H54 (cell line): ENCODE results near the gene LENG9.

Experiments used
- DNase-seq: peaks from one replicate; pipeline ENCODE4 v3.0.0; 2011; ENCODE audit warnings: low spot score, mixed read lengths; ENCODE audit not compliant: insufficient read length
- FAIRE-seq: peaks from 3 replicates; lab custom pipeline; 2011; peaks lifted over from hg19 to GRCh38; lab: Jason Lieb, UNC
- POLR2A ChIP-seq: IDR thresholded peaks from 2 replicates; pipeline ENCODE4 v1.6.1; 2011; ENCODE audit warnings: low read depth, mild to moderate bottlenecking, low read length

The LENG9 gene

DNA sequence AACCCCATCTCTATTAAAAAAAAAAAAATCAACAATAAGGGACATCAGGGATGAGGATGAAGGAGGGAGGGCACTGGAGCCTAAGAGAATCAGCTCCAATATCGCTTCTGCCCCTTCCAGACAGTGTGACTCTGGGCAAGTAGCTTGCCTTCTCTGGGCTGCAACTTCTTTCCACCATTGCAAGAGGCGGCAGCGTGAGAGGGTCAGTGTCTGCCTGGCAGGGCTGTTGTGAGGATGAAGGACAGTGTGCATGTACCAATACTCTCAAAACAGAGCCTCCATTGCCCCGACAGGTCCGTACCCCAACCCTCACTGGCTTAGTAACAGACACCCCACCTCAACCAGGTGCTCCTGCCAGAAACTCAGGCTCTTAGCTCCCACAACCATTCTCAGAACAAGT is 29.9 kb downstream of the LENG9 start:
- no peak for TF ChIP-seq POLR2A
- FAIRE-seq (no peak), DNase-seq (no peak)

GRCh38 chr19:54432144-54432738 is 31.3 kb downstream of the LENG9 start:
- FAIRE-seq (no peak), DNase-seq (no peak)
- TF ChIP-seq POLR2A: no peak

- DNase-seq (no peak), FAIRE-seq (no peak)
- TF ChIP-seq POLR2A: no peak
Measured at GRCh38 chr19:54431255-54431838, 32.2 kb downstream of the LENG9 start.

DNA sequence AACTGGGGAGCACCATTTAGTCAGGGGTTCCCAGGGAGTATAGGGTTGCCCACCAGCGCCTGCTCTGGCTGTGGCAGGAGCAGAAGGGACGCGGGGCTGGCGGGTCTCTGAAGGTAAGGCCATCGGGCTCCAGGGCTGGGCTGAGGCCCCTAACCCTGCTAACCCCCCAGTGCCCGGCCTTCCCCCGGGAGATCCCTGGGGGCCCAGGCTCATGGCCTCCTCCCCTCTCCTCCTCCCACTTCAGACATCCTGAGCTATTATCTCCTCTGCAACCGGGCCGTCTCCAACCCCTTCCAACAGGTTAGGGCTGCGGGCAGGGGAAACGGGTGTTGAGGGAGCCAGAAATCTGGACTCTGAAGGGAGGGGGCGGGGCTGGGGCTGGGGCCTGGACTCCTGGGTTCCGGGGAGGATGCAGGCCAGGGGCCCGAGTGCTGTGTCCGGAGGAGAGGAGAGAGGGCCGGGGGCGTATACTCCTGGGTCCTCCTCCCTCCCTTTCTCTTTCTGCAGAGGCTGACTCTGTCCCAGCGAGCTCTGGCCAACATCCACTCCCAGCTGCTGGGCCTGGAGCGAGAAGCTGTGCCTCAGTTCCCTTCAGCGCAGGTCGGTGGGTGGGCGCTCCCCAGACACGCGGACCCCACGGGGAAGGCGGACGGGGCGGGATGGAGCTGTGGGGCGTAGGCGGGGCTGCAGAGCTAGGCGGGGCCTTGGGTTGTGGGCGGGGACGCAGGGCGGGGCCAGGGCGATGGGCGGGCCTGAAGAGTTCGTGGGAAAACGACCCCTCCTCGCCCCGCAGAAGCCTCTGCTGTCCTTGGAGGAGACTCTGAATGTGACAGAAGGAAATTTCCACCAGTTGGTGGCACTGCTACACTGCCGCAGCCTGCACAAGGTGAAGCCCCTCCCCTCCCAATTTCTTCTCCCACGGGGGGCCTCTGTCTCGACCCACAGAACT is 33.0 kb downstream of the LENG9 start:
- DNase-seq (no peak), FAIRE-seq (no peak)

GRCh38 chr19:54429545-54430227 is 33.9 kb downstream of the LENG9 start:
- no peak for DNase-seq
- no peak for FAIRE-seq
- TF ChIP-seq POLR2A: no peak

More for the DNA sequence above, 33.0 kb downstream of the LENG9 start:
- no peak; the same call in 1 of the 2 replicates for TF ChIP-seq POLR2A

GRCh38 chr19:54429176-54429495 is 34.4 kb downstream of the LENG9 start:
- DNase-seq: no peak
- 0 out of 2 replicates have a peak, but pooled peaks have one; percentile 7 for TF ChIP-seq POLR2A
- no peak for FAIRE-seq

DNA sequence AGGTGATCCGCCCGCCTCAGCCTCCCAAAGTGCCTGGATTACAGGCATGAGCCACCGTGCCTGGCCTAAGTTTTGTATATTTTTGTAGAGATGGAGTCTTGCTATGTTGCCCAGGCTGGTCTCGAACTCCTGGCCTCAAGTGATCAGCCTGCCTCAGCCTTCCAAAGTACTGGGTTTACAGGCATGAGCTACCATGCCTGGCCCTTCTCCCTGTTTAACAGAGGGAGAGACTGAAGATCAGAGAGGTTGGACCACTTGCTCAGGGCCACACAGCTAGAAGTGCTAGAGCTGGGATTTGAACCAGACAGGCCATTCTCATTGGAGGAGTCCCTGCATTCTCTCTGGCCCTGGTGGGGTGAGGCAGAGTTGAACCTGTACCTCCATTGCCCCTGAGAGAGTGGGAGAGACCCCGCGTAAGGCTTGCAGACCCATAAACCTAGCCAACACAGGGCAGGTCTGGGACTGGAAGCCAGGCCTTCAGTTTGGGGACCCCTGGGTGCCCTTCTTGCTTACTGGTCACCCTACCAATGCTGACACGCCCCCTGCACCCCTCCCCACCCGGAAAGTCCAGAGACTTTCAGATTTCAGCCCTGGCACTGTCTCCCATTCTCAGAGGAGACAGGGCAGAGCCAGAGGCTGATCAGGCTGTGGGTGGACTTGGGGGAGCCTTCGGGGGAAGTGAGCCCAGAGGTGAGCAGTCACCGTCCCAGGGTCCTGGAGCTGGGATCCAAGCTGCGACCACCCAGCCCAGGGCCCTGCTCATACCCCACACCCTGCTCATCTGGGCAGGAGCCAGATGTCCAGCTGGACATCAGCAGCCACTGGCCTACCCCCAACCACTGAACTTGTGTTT is 35.0 kb downstream of the LENG9 start:
- DNase-seq (no peak), FAIRE-seq (no peak)
- TF ChIP-seq POLR2A: no peak

- no peak for TF ChIP-seq POLR2A
- FAIRE-seq: no peak
- DNase-seq: no peak
Measured at GRCh38 chr19:54427586-54427985, 36.0 kb downstream of the LENG9 start.

DNA sequence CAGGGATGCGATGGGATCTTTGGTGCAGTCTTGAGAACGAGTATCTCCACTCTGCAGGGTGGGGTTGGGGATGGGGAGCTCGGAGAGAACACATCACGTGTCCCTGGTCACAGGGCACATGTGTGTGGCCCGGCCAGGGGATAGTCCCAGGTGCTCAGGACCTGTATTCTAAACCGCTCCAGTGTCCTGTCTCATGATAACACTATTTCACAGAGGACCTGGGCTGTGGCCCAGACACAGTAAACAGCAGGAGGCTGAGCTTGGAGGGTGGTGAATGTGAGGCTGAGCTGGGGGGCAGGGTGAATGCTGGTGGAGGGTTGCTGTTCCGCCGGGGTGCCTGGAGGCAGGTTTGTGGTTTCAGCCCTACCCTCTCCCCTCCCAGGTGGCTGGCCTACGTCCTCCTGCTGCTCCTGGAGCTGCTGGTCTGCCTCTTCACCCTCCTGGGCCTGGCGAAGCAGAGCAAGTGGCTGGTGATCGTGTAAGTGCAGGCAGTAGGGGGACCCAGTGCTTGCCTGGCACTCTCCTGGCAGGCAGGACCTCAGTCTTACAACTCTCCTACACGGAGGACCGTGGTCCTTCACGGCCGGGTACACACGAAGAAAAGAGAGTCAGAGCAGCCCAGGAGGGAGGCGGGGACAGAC is 37.2 kb downstream of the LENG9 start:
- no peak for FAIRE-seq
- TF ChIP-seq POLR2A: peak; percentile 43; the same call in 1 of the 2 replicates
- DNase-seq: no peak

DNA sequence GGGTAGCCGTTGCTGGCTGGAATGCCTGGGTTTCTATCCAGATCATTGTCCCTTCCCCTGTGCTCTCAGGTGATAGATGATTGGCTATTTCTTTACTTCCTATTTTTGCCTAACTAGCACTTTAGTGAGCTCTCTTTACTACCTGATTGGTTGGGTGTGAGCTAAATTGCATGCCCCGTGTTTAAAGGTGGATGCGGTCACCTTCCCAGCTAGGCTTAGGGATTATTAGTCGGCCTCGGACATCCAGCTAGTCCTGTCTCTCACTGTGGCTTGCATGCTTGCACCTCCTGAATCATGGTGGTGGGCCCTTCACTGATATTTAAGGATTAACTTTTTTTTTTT is 38.2 kb downstream of the LENG9 start:
- TF ChIP-seq POLR2A: no peak
- no peak for FAIRE-seq
- no peak for DNase-seq

GRCh38 chr19:54424660-54425381 is 38.8 kb downstream of the LENG9 start:
- FAIRE-seq (no peak), DNase-seq (no peak)
- TF ChIP-seq POLR2A: no peak

DNA sequence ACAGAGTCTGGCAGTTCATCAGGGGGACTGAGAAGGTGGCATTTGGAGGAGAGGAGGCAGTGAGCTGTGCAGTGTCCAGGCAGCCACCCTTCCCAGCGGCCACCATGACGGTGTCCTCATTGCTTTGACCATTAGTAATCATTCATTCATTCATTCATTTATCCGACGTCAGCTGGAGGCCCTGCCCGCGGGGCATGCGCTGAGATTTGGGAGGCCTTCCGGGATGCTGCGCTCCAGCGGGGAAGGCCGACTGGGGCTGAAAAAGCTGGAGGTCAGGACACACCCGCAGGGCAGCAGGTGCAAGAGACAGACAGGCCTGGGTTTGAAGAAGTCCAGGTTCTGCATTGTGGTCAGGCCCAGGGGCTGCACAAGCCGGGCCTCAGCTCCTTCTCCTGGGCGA is 39.4 kb downstream of the LENG9 start:
- no peak for TF ChIP-seq POLR2A
- no peak for FAIRE-seq
- no peak for DNase-seq
